ENCODE data around the gene C1QL1.

C1QL1 gene

DNA sequence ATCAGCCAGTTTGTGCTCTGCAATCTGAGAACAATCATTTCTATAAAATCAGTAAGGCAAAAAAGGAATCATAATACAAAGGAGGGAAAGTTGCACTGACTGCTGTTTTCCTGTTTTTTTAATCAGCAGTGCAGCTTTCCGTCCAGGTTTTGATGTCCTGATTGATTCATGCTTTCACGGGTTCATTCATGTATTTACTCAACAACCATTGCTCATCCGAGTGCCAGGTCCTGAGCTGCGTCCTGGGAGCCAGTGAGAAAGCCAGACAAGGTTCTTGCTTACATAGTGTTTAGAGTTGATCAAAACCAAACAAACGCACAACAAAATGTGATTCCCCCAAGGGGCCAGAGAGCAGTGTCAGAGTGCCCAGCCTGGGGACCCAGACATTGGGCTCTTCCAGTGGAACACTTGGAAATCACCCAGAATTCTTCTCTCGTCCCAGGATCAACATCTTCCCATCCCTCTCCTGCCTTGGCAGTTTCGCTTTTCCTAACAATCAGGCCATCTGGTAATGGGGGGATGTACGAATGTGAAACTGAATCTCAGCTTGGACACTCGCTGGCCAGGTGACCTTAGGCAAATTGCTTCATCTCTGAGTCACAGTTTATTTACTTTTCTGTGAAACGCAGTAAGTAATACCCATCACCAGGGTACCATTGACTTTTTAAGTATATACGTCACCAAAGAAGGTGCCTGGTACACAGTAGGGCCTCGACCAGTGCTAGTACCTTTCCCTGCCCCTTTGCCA is 13.3 kb upstream of the C1QL1 start:
- in situ Hi-C loops (cut with MboI; ENCODE audit: low sequenced_read_pairs, unreplicated experiment) = no loop called here
- TF ChIP-seq, protein P1, sequence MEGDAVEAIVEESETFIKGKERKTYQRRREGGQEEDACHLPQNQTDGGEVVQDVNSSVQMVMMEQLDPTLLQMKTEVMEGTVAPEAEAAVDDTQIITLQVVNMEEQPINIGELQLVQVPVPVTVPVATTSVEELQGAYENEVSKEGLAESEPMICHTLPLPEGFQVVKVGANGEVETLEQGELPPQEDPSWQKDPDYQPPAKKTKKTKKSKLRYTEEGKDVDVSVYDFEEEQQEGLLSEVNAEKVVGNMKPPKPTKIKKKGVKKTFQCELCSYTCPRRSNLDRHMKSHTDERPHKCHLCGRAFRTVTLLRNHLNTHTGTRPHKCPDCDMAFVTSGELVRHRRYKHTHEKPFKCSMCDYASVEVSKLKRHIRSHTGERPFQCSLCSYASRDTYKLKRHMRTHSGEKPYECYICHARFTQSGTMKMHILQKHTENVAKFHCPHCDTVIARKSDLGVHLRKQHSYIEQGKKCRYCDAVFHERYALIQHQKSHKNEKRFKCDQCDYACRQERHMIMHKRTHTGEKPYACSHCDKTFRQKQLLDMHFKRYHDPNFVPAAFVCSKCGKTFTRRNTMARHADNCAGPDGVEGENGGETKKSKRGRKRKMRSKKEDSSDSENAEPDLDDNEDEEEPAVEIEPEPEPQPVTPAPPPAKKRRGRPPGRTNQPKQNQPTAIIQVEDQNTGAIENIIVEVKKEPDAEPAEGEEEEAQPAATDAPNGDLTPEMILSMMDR (IDR thresholded peaks at IDR 0.05; ENCODE audit: borderline replicate concordance, control extremely low read depth, extremely low read depth, insufficient read depth, missing control alignments) = no peak
- no peak for DNase-seq (ENCODE audit: low spot score)

DNA sequence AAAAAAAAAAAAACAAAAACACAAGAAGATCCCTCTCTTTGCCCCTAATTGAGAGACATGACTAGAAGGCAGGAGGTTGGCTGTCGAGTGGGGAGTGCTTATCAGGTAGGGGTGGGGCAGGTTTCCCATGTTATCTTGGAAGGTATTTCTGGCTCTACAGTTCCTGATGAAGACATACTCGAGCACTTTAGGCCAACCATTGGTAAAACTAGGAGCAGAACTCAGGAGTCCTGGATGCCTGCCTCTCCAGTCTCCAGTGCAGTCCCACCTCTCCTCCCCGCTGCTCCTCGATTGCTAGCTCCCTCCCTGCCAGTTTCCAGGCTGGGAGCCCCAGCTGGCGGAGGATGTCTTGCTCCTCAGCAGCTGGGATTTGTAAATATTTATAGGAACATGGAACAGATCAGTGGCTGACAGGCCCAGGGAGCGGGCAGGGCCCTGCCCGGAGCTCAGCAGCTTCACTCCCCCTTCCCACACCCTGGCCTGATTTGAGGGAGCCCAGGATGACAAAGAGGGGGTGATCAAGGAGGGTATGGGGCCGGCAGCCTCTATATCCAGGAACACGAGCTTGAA is 11.4 kb upstream of the C1QL1 start:
- no peak for DNase-seq (ENCODE audit: low spot score)
- in situ Hi-C loops (cut with MboI; ENCODE audit: low sequenced_read_pairs, unreplicated experiment) = no loop called here
- TF ChIP-seq, protein P1 (IDR thresholded peaks at IDR 0.05; ENCODE audit: borderline replicate concordance, control extremely low read depth, extremely low read depth, insufficient read depth, missing control alignments) = no peak

DNA sequence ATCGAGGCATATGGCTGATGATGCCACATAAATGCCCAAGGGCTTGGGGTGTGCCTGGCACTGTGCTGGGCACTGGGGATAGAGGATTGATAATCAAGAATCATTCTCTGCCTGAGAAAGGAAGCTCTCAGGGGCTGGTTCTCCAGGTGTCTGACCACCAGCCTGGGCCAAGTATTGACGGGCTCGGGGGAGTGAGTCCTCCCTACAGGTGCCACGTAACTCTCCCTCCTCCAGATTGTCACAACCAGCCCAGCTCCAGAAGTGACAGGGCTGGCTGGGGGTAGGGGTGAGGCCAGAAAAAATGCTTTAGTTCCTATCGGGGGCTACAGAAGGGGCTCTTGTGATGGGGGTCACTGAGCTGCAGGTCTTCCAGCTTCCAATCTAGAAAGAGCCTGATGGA is 10.7 kb upstream of the C1QL1 start:
- in situ Hi-C loops (cut with MboI; ENCODE audit: low sequenced_read_pairs, unreplicated experiment) = no loop called here
- no peak for DNase-seq (ENCODE audit: low spot score)
- TF ChIP-seq, protein P1 (IDR thresholded peaks at IDR 0.05; ENCODE audit: borderline replicate concordance, control extremely low read depth, extremely low read depth, insufficient read depth, missing control alignments) = no peak

DNA sequence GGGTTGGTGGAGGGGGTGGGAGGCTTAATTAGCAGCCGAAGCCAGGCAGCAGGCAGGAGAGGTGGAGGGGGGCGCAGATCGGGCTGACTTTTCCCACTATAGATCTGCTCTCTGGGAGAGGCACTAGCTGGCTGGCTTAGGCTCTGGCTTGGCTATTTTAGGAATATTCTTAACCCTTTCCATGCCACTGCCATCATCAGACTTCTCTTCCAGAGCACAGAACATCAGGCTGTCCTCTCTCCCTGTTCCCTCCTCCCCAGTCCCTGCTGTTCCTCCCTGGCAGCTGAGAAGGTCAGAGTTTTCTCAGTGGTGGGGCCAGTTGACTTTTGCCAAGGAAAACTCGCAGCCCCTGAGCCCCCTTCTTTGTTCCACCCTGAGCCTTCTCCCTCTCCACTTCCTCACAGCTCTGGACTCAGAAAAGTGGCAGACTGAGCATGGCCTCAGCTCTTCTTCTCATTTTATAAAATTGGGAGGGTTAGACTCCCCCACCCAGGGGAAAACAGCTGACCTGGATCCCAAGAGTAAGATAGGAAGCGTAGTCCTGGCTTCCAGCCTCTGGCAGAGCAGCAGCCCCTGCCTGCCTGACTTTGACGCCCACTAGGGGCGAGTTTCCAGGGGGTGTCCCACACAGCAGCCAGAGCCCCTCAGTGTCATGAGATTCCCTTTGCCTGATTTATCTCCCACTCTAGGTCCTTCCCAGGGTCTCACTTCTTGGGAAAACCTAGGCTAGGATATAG is 9.9 kb upstream of the C1QL1 start:
- TF ChIP-seq, protein P1 (IDR thresholded peaks at IDR 0.05; ENCODE audit: borderline replicate concordance, control extremely low read depth, extremely low read depth, insufficient read depth, missing control alignments) = no peak
- in situ Hi-C loops (cut with MboI; ENCODE audit: low sequenced_read_pairs, unreplicated experiment) = no loop called here

DNA sequence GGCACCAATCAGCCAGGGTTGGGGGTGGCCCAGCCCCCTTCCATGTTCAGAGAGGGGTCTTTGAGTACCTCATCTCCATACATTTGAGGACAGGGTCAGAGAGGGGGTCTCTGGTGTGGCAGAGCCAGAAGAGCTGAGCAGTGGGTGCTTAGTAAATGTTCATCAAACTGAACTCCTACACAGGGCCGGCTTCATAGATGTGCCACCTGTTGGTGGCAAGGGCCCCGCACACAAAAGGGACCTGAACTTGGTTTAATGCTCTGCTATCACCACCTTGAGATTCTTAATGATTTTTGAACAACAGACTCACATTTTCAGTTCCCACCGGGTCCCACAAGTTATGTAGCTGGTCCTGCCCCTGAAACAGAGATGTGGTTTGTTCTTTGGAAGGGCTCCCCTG is 9.0 kb upstream of the C1QL1 start:
- TF ChIP-seq, protein P1 (IDR thresholded peaks at IDR 0.05; ENCODE audit: borderline replicate concordance, control extremely low read depth, extremely low read depth, insufficient read depth, missing control alignments) = no peak
- in situ Hi-C loops (cut with MboI; ENCODE audit: low sequenced_read_pairs, unreplicated experiment) = no loop called here
- no peak for DNase-seq (ENCODE audit: low spot score)

More for the DNA sequence above, 9.9 kb upstream of the C1QL1 start:
- no peak for DNase-seq (ENCODE audit: low spot score)

DNA sequence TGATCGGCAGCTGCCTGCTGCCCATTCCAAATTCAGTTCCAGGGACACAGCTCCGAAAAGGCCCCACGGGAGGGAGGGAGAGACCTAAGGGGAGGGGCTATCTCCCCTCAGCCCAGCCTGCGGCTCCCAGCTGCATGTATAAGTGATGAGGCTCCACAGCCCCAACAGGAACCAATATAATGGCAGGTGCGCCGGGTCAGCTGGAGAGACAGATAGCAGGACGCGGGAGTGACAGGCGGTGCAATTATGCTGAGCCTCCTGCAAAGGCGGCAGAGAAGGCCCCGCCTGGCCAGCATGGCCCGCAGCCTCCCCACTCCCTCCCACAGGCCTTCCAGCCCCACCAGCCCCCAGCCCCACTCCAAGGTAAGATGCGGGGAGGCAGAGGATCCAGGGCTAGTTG is 8.1 kb upstream of the C1QL1 start:
- TF ChIP-seq, protein P1 (IDR thresholded peaks at IDR 0.05; ENCODE audit: borderline replicate concordance, control extremely low read depth, extremely low read depth, insufficient read depth, missing control alignments) = no peak
- in situ Hi-C loops (cut with MboI; ENCODE audit: low sequenced_read_pairs, unreplicated experiment) = no loop called here
- no peak for DNase-seq (ENCODE audit: low spot score)
